SK-N-SH (cell line): ENCODE results near the gene RAD23B.

Source experiments
- CTCF ChIP-seq: fragments of 200-600 bp; sonication (generic); IDR thresholded peaks from 2 replicates; pipeline ENCODE4 v1.6.1; 2017; ENCODE audit warnings: antibody characterized with exemption, mild to moderate bottlenecking, moderate library complexity
- ELF1 ChIP-seq: IDR thresholded peaks from 2 replicates; pipeline ENCODE4 v1.4.0; 2012
- EZH2phosphoT487 ChIP-seq: fragments of 200-600 bp; sonication (generic); IDR thresholded peaks from 2 replicates; pipeline ENCODE4 v1.6.1; 2017; ENCODE audit warnings: low read depth, mixed run types, mild to moderate bottlenecking, antibody characterized with exemption, moderate library complexity, borderline replicate concordance
- FOSL2 ChIP-seq: IDR thresholded peaks from 2 replicates; pipeline ENCODE4 v1.4.0; 2012; ENCODE audit warnings: low read depth, mild to moderate bottlenecking, moderate library complexity, borderline replicate concordance
- JUND ChIP-seq: IDR thresholded peaks from 2 replicates; pipeline ENCODE4 v1.4.0; 2012
- POLR2AphosphoS5 ChIP-seq: IDR thresholded peaks from 2 replicates; pipeline ENCODE4 v1.6.1; 2012; ENCODE audit warnings: low read depth, low read length
- RAD21 ChIP-seq: IDR thresholded peaks from 2 replicates; pipeline ENCODE4 v1.6.1; 2012; ENCODE audit warnings: mild to moderate bottlenecking, low read length
- RFX5 ChIP-seq: IDR thresholded peaks from 2 replicates; pipeline ENCODE4 v1.6.1; 2012; ENCODE audit warnings: mild to moderate bottlenecking, improper control_type of control experiment, low read length
- SIN3A ChIP-seq: IDR thresholded peaks from 2 replicates; pipeline ENCODE4 v1.6.1; 2012; ENCODE audit warnings: low read depth, mild to moderate bottlenecking, low read length, moderate library complexity, borderline replicate concordance
- TAF1 ChIP-seq: IDR thresholded peaks from 2 replicates; pipeline ENCODE4 v1.6.1; 2012; ENCODE audit warnings: low read depth, mild to moderate bottlenecking, low read length, moderate library complexity, borderline replicate concordance
- TF ChIP-seq, protein P1 (sequence below): IDR thresholded peaks from 2 replicates; pipeline ENCODE4 v1.4.0; 2012; ENCODE audit warnings: low read depth, borderline replicate concordance
- TF ChIP-seq, protein P2 (sequence below): IDR thresholded peaks from 2 replicates; pipeline ENCODE4 v1.6.1; 2012; ENCODE audit warnings: mild to moderate bottlenecking, low read depth, low read length, moderate library complexity

DNA sequence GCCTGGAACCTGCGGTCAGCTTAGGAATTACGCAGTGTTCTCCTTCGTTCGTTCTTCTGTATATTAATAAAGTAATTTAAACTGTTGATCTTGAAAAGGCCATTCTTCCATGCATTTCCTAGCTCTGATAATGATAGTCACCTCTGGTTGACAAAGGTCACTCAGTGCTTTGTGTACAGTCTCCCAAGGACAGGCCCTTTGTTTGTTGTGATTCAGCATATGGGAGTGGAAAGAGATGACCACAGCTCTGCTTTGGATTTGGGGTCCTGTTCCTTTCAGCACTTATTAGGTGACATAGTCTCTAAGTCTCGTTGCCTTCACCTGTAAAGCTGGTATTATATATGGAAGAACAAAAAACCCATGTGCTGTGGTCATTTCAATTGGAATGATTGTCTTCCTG is 39.6 kb downstream of the RAD23B start:
- TF ChIP-seq, protein P1, sequence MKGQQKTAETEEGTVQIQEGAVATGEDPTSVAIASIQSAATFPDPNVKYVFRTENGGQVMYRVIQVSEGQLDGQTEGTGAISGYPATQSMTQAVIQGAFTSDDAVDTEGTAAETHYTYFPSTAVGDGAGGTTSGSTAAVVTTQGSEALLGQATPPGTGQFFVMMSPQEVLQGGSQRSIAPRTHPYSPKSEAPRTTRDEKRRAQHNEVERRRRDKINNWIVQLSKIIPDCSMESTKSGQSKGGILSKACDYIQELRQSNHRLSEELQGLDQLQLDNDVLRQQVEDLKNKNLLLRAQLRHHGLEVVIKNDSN: no peak
- TF ChIP-seq CTCF: no peak
- TF ChIP-seq FOSL2: no peak
- no peak for TF ChIP-seq ELF1
- no peak for TF ChIP-seq JUND
- no peak for TF ChIP-seq RAD21
- TF ChIP-seq POLR2AphosphoS5: no peak
- TF ChIP-seq TAF1: no peak
- TF ChIP-seq EZH2phosphoT487: no peak
- TF ChIP-seq SIN3A: no peak
- no peak for TF ChIP-seq RFX5
- TF ChIP-seq, protein P2, sequence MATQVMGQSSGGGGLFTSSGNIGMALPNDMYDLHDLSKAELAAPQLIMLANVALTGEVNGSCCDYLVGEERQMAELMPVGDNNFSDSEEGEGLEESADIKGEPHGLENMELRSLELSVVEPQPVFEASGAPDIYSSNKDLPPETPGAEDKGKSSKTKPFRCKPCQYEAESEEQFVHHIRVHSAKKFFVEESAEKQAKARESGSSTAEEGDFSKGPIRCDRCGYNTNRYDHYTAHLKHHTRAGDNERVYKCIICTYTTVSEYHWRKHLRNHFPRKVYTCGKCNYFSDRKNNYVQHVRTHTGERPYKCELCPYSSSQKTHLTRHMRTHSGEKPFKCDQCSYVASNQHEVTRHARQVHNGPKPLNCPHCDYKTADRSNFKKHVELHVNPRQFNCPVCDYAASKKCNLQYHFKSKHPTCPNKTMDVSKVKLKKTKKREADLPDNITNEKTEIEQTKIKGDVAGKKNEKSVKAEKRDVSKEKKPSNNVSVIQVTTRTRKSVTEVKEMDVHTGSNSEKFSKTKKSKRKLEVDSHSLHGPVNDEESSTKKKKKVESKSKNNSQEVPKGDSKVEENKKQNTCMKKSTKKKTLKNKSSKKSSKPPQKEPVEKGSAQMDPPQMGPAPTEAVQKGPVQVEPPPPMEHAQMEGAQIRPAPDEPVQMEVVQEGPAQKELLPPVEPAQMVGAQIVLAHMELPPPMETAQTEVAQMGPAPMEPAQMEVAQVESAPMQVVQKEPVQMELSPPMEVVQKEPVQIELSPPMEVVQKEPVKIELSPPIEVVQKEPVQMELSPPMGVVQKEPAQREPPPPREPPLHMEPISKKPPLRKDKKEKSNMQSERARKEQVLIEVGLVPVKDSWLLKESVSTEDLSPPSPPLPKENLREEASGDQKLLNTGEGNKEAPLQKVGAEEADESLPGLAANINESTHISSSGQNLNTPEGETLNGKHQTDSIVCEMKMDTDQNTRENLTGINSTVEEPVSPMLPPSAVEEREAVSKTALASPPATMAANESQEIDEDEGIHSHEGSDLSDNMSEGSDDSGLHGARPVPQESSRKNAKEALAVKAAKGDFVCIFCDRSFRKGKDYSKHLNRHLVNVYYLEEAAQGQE: no peak
